ENCODE results near the gene KCTD2.

KCTD2 gene

DNA sequence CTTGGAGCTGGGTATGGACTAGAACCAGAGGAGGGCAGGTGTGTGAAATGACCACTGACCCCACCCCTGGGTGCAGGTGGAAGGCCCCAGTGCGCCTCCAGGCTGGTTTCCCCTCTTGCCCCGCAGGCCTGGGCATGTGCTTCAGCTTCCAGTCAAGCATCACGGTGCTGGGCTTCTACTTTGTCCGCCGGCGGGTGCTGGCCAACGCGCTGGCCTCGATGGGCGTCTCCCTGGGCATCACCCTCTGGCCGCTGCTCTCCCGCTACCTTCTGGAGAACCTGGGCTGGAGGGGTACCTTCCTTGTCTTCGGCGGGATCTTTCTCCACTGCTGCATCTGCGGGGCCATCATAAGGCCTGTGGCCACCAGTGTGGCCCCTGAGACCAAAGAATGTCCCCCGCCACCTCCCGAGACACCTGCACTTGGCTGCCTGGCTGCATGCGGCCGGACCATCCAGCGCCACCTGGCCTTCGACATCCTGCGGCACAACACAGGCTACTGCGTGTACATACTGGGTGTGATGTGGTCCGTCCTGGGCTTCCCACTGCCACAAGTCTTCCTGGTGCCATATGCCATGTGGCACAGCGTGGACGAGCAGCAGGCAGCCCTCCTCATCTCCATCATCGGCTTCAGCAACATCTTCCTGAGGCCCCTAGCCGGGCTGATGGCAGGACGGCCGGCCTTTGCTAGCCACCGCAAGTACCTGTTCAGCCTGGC lies 53.0 kb downstream of the KCTD2 start:
- DNase-seq (ENCODE audit: low read depth) = no peak

- DNase-seq (ENCODE audit: low read depth) = no peak
Measured at GRCh38 chr17:75102385-75102821, 55.4 kb downstream of the KCTD2 start.

- DNase-seq (ENCODE audit: low read depth) = no peak
Measured at GRCh38 chr17:75103601-75104554, 56.9 kb downstream of the KCTD2 start.

DNA sequence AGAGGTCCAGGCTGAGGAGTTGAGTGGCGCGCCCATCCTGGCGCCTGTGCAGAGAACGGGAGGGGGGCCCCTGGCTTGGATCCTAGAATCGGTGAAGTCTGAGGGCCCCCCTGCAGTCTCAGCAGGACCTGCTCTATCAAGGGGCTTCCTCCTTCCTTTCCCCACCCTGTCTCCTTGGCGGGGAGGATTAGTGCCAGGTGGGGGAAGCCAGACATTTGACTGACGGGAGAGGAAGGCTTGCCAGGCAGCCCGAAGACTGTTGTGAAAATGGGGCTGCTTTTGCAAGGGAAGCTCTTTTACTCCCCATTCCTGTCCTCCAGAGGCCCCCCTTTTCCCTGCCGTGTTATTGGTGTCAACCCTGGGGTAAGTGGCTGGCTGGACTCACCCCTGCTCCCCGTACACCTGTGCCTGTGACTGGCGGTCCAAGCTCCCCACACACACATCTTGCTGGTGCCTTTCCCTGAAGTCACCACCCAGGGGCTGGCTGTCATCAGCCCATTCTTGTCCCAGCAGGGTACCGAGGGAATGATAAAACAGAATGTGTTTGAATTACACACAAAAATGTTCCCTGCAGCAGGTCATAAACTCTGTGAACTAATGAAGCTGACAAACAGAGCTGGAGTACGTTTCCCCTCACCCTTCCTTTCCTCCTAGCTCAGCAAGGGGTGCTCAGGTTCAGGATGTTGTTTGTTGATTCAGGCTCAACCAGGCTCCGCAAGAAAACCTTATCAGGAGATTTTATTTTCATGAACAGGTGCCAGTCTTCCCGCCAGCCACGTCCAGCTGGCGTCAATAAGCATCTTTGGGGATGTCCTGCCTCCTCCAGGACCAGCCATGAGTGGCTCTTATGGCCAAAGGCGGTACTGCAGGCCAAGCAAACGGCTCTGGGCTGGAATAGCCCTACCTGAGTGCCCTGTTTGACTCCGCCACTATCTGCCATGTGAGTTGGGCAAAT lies 58.4 kb downstream of the KCTD2 start:
- no peak for DNase-seq (ENCODE audit: low read depth)

DNA sequence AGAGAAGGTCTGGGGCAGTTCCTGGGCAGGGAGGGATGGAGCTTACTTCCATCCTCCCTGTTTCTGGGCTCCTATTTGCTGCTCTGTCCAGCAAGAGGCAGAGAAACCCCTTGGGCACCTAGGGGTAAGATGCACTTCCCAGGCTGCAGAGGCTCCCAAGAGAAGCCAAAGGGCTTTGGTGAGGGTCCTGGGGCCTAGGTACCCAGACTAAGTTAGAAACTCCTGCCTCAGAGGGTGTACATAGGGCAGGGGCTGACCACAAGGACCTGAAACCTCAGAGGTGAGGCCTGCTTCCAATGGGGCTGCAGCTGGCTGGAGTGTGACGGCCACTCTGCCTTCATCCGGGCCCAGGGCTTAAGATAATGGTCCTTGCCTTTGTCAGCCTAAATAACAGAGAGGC lies 61.2 kb downstream of the KCTD2 start:
- no peak for DNase-seq (ENCODE audit: low read depth)

GRCh38 chr17:75109046-75109406 lies 62.0 kb downstream of the KCTD2 start:
- no peak for DNase-seq (ENCODE audit: low read depth)

GRCh38 chr17:75109407-75110233 lies 62.6 kb downstream of the KCTD2 start, which contains the start of gene ARMC7:
TSS of gene ARMC7 (plus strand) at chr17:75109969. CDS start at chr17:75110289, 320 bp downstream.
- DNase-seq (ENCODE audit: low read depth) = peak; percentile 82

- DNase-seq (ENCODE audit: low read depth) = no peak
Measured at GRCh38 chr17:75110234-75110937, 63.4 kb downstream of the KCTD2 start.

DNA sequence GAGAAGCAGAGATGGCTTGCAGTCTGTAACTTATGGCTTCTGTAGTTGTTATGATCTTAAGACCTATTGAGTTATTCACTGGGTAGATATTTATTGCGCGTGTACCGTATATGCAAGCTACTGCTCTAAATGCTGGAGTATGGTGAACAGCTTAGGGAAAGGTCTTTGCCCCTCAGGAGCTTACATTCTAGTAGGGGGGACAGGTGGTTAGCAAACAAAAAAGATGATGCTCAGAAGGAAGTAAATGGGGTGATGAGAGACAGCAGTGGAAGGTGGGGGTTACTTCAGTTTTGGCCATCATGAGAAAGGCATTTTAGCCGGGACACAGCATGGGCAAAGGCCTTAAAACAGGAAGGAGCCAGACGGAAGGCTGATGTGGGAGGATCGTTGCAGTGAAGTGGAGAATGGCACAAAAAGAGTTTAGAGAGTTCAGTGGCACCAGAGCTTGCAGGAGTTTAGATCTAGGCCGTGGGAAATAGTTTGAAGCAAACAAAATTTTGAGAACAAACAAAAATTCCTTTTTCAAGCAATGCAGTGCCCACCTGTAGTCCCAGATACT lies 64.8 kb downstream of the KCTD2 start:
- DNase-seq (ENCODE audit: low read depth) = no peak

DNA sequence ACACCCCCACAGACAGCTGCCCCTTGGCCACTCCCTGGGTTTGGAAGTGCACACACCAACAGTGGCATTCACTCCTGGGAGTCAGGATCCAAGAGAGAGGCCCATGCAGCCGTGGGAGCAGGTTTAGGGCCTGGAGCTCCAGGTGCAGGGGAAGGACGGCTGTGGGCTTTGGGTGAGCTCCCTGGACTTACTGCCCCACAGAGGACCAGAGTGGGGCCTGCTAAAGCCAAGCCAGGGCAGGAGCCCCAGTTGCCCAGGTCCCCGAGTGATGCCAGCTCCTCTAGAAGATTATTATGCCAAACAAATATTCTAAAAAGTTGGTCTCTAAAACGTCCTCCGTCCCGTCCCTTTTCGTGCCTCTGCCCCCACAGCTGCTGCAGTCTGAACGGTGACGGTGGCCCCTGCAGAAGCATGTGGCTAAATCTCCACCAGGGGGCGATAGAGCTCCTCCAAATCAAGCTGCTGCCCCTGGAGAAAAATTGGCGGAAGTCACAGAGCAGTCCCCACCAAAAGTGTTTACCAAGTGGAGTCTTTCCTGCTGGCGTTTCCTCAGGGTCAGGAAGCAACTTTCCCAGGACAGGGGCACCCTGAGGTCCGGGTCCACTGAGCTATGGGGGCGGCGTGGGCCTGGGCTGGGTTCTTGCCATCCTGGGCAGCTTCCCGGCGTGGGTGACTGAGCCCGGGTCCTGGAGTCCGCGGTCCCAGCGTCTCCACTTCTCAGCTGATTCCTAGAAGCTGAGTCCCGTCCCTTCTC lies 67.0 kb downstream of the KCTD2 start:
- peak; percentile 86 for DNase-seq (ENCODE audit: low read depth)

DNA sequence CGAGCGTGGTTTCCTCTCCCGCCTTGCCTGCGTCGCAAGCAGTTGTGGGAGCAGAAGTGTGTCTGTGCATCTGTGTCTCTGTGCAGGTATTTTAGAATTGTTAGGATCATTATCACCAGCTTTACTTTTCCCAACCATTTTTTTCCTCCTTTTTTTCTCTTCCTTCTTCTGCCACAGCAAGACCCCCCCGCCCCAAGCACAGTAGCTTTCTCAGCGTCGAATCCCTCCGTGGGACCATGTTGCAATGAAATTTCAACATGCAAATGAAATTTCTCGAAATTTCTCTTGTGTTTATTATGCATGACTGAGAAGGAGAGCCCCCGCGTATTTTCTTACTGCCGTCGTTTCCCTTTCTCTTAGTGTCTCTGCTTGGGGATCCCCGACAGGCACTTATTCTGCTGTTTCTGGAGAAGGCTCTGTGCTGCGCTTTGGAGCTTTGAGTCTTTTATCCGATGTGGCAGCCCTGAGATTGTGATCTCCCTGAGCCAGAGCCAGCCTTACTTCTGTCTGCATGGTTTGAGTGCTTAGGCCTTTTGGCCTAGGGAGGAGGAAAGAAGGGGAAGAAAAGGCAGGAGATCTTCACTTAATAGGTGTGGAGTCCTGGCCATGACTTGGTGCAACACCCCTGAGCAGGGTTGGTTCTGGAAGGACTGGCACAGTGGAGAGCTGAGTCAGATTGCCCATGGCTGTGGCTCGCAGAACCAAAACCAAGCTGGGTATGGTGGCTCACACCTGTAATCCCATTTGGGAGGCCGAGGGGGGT lies 67.7 kb downstream of the KCTD2 start:
- no peak for DNase-seq (ENCODE audit: low read depth)
